ENCODE measurements around the gene NDUFB1. TPM values are rescaled to one million over a fixed set of nuclear protein-coding genes. Genes with fewer than 3 reads are reported as not detected.

The NDUFB1 gene
- total RNA-seq, 2 donors from 2014 or later = 82.1 to 111 TPM

DNA sequence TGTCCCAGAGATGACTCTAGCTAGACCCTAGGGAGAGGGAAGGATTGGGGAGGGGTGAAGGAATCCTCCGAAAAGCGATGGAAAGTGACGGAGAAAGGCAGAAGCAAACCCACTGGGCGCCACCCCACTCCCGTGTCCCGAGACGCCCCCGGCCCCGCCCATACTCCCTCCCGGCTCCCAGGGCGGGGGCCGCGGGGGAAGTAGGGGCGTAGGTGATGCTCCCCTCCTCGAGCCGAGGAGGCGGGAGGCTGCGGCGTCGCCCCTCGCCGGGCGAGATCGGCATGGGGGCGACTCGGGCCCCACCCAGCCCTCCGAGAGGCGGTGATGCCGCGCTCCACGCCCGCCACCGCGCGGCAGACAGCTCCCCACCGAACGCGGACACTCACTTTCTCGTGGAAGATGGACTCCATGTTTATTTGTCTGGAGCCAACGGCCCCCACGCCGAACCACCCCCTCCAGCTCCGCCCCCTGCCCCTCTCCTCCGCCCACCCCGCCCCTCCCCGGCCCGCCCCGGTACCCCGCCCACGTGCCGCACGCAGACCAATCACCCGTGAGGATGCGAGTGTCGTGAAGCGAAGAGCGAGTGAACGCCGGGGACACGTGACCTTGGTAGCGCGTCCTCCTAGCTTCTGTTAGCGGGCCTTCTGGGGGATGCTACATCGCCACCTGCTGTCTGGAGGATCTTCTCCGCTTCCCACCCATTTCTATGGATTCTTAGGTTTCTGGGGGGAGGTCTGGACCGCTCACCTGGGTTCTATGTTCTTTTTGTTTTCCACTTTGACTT, 15.2 kb downstream of the NDUFB1 start, which contains the start of gene ATXN3:
TSS of gene ATXN3 (minus strand) at position 440 of the 784 bp plus-strand sequence. CDS start at position 410, 30 bp downstream.
- peak; percentile 91 to 95 for DNase-seq (ENCODE audit: low spot score in 2 of 2)
- ATAC-seq = peak; percentile 96 to 97
- Mint-ChIP-seq H3K27ac (peak within 1 kb of the TSS; percentile 91 to 96), H3K9me3 (no peaks in the 10 kb centered on the region), H3K36me3 (peaks cover 0 to 6% of the 10 kb centered on the region in 2 donors)

DNA sequence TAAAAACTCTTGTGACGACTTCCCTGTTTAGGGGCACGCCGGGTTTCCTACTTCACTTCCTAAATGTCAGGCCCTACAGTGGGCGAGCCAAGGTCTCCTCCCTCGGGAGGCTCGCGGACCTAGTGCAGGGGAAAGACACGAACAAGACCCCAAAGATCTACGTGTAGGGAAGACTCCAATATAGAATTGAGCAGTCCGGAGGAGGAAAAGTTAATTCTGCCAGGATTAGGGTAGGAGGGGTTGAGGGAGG, 15.7 kb downstream of the NDUFB1 start:
- ATAC-seq = peak in 1 of 2 donors; percentile 25

DNA sequence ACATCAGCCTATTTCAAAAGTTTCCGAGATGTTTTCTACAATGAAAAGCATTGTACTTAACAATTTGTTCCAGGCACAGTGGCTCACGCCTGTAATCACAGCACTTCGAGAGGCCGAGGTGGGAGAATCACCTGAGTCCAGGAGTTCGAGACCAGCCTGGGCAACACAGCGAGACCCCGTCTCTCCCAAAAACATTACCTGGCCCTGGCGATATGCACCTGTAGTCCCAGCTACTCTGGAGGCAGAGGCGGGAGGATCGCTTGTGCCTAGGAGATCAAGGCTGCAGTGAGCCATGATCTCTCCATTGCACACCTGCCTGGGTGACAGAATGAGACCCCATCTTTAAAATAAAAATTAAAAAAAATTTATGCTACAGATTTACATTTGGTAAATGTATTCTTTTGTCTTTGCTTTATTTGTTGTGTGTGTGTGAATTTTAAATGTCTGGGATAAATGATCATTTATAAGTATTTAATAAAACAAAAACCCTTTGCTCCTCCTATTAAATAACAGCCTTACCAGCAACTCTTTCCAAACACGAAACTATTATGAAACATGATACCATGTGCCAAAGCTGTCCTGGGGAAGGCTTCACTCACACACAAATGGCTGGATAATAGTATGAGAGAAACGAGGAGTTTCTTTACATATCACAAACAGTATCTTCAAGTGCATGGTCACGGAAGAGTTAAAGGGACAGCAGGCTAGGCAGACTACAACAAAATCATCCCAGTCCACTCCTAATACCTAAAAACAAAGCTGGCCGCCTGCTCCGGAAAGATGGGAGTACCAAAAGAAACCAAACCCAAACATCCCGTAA, 16.2 kb downstream of the NDUFB1 start:
- Mint-ChIP-seq H3K9me3 (no peaks in the 10 kb centered on the region), H3K27ac (peak overlapping the region; percentile 90 to 96), H3K36me3 (peaks cover 0 to 6% of the 10 kb centered on the region in 2 donors)
- ATAC-seq (no peak), DNase-seq (ENCODE audit: low spot score in 2 of 2) (no peak)

More for the DNA sequence above, 15.7 kb downstream of the NDUFB1 start:
- Mint-ChIP-seq H3K27ac (peak overlapping the region; percentile 90 to 96), H3K36me3 (peaks cover 0 to 6% of the 10 kb centered on the region in 2 donors), H3K9me3 (no peaks in the 10 kb centered on the region)
- DNase-seq (ENCODE audit: low spot score in 2 of 2) = peak in 1 of 2 donors; percentile 20

- no peak overlapping the region for H3K27ac Mint-ChIP-seq
- DNase-seq (ENCODE audit: low spot score in 2 of 2) (no peak), ATAC-seq (no peak)
- H3K36me3 Mint-ChIP-seq = peaks cover 0 to 6% of the 10 kb centered on the region in 2 donors
- H3K9me3 Mint-ChIP-seq = no peaks in the 10 kb centered on the region
Measured at GRCh38 chr14:92103363-92103989, 18.0 kb downstream of the NDUFB1 start.

GRCh38 chr14:92099802-92100201, 21.7 kb downstream of the NDUFB1 start:
- Mint-ChIP-seq H3K27ac (peak overlapping the region in 1 of 2 donors; percentile 35), H3K9me3 (no peaks in the 10 kb centered on the region), H3K36me3 (peaks cover 0 to under 1% of the 10 kb centered on the region in 2 donors)

DNA sequence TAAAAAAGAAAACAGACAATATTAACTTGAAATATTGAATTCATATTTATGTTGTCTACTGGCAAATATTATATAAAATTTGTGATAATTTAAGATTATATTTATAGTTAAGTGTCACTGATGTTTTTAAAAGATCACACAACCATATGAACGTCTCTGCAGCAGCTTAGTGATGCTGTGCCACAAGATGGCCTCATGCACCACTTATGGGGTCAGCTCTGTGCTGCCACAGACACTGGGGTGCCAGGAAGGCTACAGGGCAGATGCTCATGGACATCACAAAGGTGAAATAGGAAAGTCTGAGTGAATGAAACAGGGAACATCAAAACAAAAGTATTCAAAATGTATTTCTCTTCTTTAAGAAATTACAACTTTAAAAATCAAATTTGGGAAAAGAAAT, 28.2 kb downstream of the NDUFB1 start:
- no peak for DNase-seq (ENCODE audit: low spot score in 2 of 2)
- peaks cover 0 to 4% of the 10 kb centered on the region in 2 donors for H3K36me3 Mint-ChIP-seq
- H3K27ac Mint-ChIP-seq = peak overlapping the region in 1 of 2 donors; percentile 53

More at GRCh38 chr14:92099802-92100201, 21.7 kb downstream of the NDUFB1 start:
- DNase-seq (ENCODE audit: low spot score in 2 of 2) (no peak), ATAC-seq (no peak)

GRCh38 chr14:92088494-92088893, 33.0 kb downstream of the NDUFB1 start:
- Mint-ChIP-seq H3K36me3 (peaks cover 0 to 7% of the 10 kb centered on the region in 2 donors), H3K9me3 (no peaks in the 10 kb centered on the region), H3K27ac (no peak overlapping the region)
- no peak for ATAC-seq
- no peak for DNase-seq (ENCODE audit: low spot score in 2 of 2)

More for the DNA sequence above, 28.2 kb downstream of the NDUFB1 start:
- H3K9me3 Mint-ChIP-seq = no peaks in the 10 kb centered on the region
- no peak for ATAC-seq

DNA sequence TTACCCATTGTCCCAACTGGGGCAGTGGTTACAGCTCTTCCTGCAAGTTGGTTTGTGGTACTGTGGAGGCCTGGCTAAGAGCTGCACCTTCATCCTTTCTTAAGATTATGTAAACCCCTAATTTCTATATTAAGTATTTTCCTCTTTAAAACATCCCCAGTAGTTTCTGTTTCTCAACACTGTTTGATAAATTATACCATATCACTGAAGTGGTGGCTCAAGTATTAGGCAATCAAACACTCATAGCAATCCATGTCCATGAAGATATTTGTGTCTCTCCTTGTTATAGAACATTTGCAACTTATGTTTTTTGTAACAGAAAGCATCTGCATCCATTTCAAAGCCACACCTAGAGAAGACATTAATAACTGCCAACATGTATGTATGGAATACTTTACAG, 47.0 kb downstream of the NDUFB1 start:
- H3K36me3 Mint-ChIP-seq = no peaks in the 10 kb centered on the region
- DNase-seq (ENCODE audit: low spot score in 2 of 2) = no peak
- no peaks in the 10 kb centered on the region for H3K9me3 Mint-ChIP-seq
- H3K27ac Mint-ChIP-seq = no peak overlapping the region
- ATAC-seq = no peak

Other genes with a start within 250 kb of the NDUFB1 start
- 1 to 10 TPM in 1 of 2 donors, under 1 TPM in 1; 0.41 to 2.7 TPM for gene FBLN5, start 174.0 kb downstream of the NDUFB1 start, total RNA-seq
- gene TRIP11, start 81.6 kb downstream of the NDUFB1 start, total RNA-seq = 10 to 100 TPM; 27.3 to 32.3 TPM
- gene ATXN3, start 15.1 kb downstream of the NDUFB1 start, total RNA-seq = 10 to 100 TPM; 35.5 to 45.3 TPM
- 10 to 100 TPM; 68.0 to 78.4 TPM for gene CPSF2, start 263 bp upstream of the NDUFB1 start, total RNA-seq
- not detected for gene SLC24A4, start 201.5 kb upstream of the NDUFB1 start, total RNA-seq

All from activated naive CD4-positive, alpha-beta T cell treated with anti-CD3 and anti-CD28 coated beads, Interleukin-2, amount 50 U/mL, for 72 hours (primary cell).